Activated naive CD8-positive, alpha-beta T cell treated with anti-CD3 and anti-CD28 coated beads, Interleukin-2, amount 50 U/mL, for 16 hours (primary cell): ENCODE results near the gene ECE1.

Source experiments
- DNase-seq: peaks from one replicate; pipeline ENCODE4 v3.0.0-alpha.2; 2020; ENCODE audit warnings: low read depth, low spot score

ECE1 gene

GRCh38 chr1:21255284-21255942, 34.9 kb downstream of the ECE1 start:
- peak; percentile 68 for DNase-seq

GRCh38 chr1:21254335-21254951, 35.8 kb downstream of the ECE1 start:
- DNase-seq: no peak

- no peak for DNase-seq
Observed at GRCh38 chr1:21251773-21252471, 38.3 kb downstream of the ECE1 start.

GRCh38 chr1:21249940-21250493, 40.2 kb downstream of the ECE1 start:
- DNase-seq: no peak

- no peak for DNase-seq
Observed at GRCh38 chr1:21247892-21248715, 42.2 kb downstream of the ECE1 start.

DNA sequence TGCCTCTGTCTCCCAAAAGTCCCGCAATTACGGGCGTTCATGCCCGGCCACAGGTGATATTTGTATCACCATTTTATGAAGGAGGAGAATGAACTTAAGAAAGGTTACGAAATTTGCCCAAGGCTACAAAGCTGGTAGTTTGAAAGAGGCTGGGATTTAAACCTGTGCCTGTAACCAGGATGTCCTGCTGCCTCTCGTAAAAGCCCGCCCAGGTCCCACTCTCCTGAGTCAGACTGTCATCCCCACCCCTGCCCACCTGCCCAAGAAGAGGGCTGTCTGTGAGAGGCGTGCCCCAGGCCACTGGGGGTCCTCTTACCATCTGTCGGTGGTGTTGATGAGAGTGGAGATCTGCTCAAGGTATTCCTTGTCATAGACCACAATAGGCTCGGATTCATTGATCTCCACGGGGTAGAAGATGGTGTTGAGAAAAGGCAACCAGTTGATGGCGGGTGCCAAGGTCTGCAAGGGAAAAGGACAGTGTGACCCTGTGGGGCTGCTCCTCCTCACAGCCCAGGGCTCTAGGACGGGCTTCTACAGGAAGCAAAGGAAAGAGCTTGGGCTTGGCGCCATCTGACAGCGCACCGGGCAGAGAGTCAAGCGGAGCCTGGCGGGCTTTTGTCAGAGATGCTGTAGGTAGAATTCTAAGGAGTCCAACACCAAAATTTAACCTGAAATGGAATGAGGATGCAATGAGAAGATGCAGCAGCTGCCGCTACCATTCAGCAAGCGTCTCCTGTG, 43.2 kb downstream of the ECE1 start:
- DNase-seq: no peak

DNA sequence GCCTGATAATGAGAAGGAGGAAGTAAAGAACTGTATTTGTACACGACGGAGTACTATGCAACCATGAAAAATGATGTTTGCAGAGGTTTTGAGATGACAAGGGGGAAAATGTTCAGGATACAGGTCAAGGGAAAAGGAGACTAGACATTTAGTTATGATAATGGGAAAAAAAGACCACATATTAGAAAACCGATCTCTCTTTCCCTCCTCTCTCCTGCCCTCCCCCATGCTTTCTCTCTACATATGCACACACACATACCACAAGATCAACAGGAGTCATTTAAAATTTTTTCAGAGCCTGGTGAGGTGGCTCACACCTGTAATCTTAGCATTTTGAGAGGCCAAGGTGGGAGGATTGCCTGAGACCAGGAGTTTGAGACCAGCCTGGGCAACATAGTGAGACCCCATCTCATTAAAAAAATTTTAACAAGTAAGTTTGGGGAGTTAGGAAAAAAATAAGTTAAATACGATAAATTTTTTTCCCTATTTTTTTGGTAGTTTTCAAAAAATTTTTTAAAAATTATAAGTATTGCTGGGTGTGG, 44.5 kb downstream of the ECE1 start:
- DNase-seq: no peak

DNA sequence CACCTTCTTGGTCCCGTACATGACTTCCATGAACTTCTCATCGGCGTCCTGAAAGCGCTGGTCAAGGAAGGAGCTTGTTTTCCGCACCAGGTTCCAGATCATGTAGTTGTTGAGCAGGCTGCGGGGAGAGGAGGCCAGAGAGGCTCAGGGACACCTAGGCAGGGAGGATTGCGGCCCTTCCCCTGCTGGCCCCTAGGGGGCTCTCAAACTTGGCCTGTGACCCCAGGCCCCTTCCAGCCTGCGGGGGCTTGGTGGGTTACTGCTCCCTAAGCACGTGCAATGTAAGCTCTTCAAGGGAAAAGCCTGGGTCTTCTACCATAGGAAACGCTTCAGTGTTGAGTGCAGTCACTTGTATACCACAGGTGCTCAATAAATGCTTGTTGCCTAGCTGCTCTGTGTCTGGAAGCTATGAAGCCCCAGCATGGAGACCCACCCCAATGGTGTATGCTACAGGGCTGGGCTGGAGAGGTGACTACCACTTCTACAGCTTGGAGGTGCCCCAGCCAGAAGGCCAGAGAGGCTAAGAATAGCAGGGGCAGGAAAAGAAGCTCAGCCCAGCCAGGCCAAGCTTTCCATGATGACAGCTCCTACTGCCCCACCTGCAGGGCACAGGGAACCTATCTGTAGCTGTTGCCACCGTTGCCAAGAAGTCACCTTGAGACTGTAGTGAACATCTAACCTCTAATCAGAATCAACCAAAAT, 45.1 kb downstream of the ECE1 start:
- no peak for DNase-seq

- no peak for DNase-seq
Observed at GRCh38 chr1:21244154-21244553, 46.1 kb downstream of the ECE1 start.

GRCh38 chr1:21242846-21243245, 47.4 kb downstream of the ECE1 start:
- DNase-seq: no peak

DNA sequence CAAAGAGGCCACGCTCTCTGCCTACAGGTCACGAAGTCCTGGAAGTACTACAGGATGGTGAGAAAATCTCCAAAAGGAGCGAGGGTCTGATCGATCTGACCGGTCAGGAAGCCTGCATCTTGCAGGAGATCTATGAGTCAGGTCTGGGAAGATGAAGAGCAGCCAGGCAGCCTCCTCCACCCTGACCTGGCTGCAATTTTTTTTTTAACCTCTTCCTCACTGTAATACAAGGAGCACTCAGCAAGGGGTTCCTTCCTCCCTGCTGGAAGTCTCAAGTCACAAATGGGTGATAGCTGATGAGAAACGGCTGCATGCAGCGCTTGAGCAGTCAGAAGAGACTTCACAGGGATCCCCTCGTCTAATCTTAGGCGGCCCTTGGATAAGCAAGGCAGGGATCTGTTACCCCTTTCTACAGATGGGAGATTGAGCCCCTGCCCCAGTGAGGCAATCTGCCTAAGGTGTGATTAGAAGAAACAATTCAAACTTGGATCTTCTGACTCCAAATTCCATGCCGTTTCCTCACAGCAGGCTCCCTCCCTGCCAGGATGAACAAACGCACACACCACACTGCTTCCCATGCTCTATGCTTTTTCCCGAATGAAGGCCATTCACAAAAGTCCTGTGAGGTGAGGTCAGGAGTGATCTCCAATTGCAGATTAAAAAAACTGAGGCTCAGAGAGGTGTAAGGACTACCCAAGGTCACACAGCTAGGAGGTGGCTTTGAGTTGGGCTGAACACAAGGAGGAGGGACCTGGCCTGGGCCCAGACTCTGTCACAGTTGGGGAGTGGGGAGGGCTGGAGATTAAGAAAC, 48.3 kb downstream of the ECE1 start:
- no peak for DNase-seq

DNA sequence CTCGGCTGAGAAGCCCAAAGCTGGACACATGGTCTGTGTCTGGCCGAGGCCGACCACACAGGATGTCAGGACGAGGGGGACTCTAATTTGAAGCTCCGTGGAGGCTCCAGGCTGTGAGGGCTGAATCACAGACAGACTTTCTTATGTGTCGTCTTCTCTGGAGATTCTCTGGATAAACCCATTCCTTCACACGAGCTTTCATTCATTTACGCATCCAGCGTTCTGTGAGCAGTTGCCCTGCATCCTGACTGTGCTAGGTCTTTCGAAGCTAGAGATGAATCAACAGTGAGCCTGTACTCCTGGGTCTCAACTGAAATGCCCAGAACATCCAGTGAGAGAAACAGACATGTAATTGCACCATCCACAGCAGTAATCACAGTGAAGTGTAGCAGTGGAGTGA, 49.6 kb downstream of the ECE1 start:
- DNase-seq: no peak

- no peak for DNase-seq
Observed at GRCh38 chr1:21239221-21239620, 51.0 kb downstream of the ECE1 start.

DNA sequence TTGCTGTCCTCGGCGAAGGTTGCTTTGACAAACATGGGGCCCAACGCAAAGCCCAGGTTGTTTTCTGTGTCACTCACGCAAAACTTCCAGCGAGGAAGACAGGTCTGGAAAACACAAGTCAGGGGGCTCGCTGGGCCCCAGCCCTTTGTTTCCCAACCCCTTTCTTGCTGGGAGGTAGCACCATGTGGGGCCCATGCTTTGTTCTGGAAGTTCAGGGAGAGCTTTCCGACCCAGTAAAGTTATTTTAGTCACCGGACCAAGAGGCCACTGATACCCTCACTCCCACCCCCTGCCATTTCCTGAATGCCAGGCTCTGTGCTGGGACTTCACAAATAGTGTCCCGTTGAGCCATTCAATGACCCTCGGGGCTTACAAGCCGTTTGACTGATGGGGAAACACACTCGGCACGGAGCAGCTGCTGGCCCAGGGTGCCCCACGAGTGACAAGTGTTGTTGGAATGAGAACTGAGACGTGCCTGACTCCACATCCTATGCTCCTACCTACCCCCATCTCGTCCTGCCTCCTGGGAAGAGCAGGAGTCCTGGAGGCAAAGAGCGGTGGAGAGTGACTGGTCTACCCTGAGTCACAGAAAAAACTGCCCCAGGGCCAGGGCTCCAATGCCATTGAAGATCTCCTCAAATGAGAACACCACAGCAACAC, 52.0 kb downstream of the ECE1 start:
- DNase-seq: no peak

- DNase-seq: no peak
Observed at GRCh38 chr1:21237446-21238088, 52.7 kb downstream of the ECE1 start.

GRCh38 chr1:21236178-21236577, 54.1 kb downstream of the ECE1 start:
- no peak for DNase-seq

DNA sequence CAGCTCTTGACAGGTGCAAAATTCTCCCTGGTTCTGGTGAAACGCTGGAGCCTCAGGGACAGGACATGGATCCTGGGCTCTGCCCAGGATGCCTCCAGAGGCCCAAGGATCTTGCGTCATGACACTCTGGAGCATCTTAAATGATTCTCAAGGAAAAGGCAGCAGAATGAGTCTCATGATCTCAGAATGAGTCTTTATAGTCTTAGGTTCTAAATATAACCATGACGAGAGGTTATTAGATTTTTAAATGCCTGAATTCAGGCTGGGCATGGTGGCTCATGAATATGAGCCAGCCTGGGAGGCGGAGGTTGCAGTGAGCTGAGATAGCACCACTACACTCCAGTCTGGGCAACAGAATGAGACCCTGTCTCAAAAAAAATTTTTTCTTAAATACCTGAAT, 55.5 kb downstream of the ECE1 start:
- DNase-seq: no peak

- no peak for DNase-seq
Observed at GRCh38 chr1:21233490-21233889, 56.8 kb downstream of the ECE1 start.
